ENCODE data around the gene SLC38A10. TPM values are rescaled to one million over a fixed set of nuclear protein-coding genes. Genes with fewer than 3 reads are reported as not detected.
A peak's percentile ranks its signal among the peaks of the same experiment; 100 is the strongest.

SLC38A10 gene
- total RNA-seq, 1 donor from 2014 or later = 100 TPM

DNA sequence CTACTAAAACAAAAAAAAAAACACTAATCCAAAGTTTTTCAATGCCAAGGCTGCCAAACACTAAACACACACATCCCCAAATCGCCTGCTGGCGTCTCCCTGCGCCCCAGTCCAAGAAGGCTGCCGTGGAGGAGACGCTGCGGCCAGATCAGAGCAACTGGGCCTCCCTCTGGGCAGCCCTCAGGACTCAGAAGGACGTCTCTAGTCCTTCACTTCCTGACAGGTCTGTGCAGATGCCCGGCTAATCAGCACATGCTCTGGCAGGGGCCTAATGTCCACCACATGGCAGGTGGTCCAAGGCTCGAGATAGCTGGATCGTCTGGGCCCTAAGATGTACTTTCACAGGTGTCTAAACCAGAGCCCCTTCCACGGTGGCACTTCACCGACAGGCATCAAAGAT lies 2.7 kb downstream of the SLC38A10 start:
- Histone ChIP-seq H3K27me3 (ENCODE audit: control insufficient read depth, insufficient read depth, low read length) (no peaks in the 10 kb centered on the region), H3K36me3 (ENCODE audit: control insufficient read depth, insufficient read depth, low read length) (no peaks in the 10 kb centered on the region), H3K4me3 (ENCODE audit: low read depth, low read length) (no peak overlapping the region)
- TF ChIP-seq, protein P1, sequence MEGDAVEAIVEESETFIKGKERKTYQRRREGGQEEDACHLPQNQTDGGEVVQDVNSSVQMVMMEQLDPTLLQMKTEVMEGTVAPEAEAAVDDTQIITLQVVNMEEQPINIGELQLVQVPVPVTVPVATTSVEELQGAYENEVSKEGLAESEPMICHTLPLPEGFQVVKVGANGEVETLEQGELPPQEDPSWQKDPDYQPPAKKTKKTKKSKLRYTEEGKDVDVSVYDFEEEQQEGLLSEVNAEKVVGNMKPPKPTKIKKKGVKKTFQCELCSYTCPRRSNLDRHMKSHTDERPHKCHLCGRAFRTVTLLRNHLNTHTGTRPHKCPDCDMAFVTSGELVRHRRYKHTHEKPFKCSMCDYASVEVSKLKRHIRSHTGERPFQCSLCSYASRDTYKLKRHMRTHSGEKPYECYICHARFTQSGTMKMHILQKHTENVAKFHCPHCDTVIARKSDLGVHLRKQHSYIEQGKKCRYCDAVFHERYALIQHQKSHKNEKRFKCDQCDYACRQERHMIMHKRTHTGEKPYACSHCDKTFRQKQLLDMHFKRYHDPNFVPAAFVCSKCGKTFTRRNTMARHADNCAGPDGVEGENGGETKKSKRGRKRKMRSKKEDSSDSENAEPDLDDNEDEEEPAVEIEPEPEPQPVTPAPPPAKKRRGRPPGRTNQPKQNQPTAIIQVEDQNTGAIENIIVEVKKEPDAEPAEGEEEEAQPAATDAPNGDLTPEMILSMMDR (IDR thresholded peaks at IDR 0.05; ENCODE audit: insufficient read depth, low read length, poor library complexity, severe bottlenecking) = no peak
- DNase-seq (ENCODE audit: low read depth) = no peak

DNA sequence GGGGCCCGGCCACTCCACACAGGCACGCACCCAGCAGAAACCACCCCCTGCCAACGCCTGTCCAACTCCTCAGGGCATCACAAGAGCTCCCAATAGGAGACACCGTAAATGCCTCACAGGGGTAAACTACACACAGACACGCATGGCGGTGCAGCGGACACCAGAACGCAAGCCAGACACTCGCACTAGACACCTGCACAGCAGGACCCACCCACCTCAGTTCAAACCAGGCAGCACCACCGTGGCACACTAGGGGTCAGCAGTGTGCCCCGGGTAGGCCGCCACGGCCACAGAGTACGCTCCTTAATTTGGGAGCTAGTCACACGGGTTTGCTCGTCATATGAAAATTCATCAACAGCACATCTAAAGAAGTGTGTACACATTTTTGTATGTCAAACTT lies 3.4 kb downstream of the SLC38A10 start:
- no peaks in the 10 kb centered on the region for H3K36me3 ChIP-seq (ENCODE audit: control insufficient read depth, insufficient read depth, low read length)
- no peak overlapping the region for H3K4me3 ChIP-seq (ENCODE audit: low read depth, low read length)
- no peak for DNase-seq (ENCODE audit: low read depth)
- TF ChIP-seq, protein P1 (IDR thresholded peaks at IDR 0.05; ENCODE audit: insufficient read depth, low read length, poor library complexity, severe bottlenecking) = peak; percentile 73
- no peaks in the 10 kb centered on the region for H3K27me3 ChIP-seq (ENCODE audit: control insufficient read depth, insufficient read depth, low read length)

DNA sequence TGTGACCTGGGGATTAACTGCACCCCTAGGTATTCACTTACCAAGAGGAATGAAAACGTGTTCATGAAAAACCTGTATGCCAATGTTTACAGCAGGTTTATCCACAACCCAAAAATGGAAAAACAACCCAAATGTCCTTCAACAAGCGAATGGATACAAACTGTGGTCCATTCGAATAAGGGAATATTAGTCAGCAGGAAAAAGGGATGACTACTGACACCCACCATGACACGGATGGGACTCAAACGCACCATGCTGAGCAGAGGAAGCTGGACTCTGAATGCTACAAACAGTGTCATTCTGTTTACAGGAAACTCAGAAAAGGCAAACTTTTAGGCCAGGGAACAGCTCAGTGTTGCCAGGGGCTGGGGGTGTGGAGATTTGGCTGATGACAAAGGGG lies 4.9 kb downstream of the SLC38A10 start:
- Histone ChIP-seq H3K36me3 (ENCODE audit: control insufficient read depth, insufficient read depth, low read length) (no peaks in the 10 kb centered on the region), H3K27me3 (ENCODE audit: control insufficient read depth, insufficient read depth, low read length) (no peaks in the 10 kb centered on the region), H3K4me3 (ENCODE audit: low read depth, low read length) (no peak overlapping the region)
- TF ChIP-seq, protein P1 (IDR thresholded peaks at IDR 0.05; ENCODE audit: insufficient read depth, low read length, poor library complexity, severe bottlenecking) = no peak
- DNase-seq (ENCODE audit: low read depth) = no peak

DNA sequence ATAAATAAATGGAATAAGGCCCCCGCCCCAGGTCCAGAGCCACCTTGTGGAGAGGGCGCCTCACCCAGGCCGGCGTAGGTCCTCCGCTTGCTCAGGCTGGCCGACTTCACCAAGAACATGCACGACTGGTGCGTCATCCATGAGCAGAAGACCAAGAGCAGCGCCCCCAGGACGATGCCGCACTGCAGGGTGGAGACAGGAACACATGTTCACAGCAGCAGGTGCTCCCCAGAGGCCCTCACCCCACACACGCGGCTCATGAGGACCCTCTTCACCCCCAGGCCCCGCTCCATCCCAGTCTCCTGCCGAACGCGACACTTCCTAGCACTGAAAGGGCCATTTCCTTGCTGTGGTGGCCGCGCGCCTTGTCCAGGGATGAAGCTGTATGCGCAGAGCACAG lies 5.5 kb downstream of the SLC38A10 start:
- Histone ChIP-seq H3K4me3 (ENCODE audit: low read depth, low read length) (no peak overlapping the region), H3K27me3 (ENCODE audit: control insufficient read depth, insufficient read depth, low read length) (no peaks in the 10 kb centered on the region), H3K36me3 (ENCODE audit: control insufficient read depth, insufficient read depth, low read length) (no peaks in the 10 kb centered on the region)
- DNase-seq (ENCODE audit: low read depth) = no peak
- TF ChIP-seq, protein P1 (IDR thresholded peaks at IDR 0.05; ENCODE audit: insufficient read depth, low read length, poor library complexity, severe bottlenecking) = no peak

DNA sequence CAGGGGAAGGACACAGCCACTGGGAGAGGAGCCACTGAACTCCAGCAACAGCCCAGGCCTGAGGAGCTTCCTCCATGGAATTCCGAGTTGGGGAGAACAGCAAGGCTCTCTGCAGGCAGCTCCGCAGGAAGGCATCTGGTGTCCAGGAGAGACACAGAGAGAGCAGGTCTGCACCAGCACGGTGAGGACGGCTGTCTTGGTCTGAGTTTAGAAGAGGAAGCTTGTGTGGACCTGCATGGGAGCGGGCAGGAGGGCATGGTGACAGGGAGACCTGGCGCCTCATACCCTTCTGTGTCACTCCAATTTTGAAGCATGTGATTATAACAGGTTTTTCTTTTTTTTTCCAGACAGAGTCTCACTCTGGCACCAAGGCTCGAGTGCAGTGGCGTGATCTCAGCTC lies 6.4 kb downstream of the SLC38A10 start:
- H3K36me3 ChIP-seq (ENCODE audit: control insufficient read depth, insufficient read depth, low read length) = no peaks in the 10 kb centered on the region
- TF ChIP-seq, protein P1 (IDR thresholded peaks at IDR 0.05; ENCODE audit: insufficient read depth, low read length, poor library complexity, severe bottlenecking) = no peak

DNA sequence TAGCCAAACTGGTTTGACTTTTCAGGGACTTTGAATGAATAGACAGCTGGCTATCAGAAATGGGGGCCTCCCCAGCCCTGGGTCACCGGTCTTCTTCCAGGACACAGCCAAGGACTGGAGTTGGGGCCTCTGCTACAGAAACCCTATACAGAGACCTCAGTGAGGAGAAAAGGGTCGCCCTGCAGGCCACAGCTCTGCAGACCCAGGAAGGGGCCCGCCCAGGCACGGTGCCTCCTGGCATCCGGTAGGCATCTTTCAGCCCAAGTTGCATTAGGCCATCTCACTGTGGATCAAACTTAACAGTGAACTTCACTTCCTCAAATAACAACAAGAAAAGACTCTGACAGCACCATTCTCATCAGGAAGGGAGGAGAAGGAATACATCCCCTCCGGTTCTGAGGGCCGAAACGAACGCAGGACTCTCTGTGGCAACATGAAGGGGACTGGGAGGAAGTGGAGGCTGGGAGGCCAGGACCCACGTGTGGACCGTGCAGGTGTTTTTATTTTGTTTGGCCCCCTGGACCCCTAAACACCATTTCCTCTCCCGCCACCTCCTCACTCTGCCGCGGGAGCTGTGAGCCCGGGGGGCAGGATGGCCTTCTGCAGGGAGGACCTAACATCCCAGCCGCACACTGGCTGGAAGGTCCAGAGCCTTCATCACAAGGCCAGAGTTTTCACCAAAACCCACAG lies 7.2 kb downstream of the SLC38A10 start:
- Histone ChIP-seq H3K27me3 (ENCODE audit: control insufficient read depth, insufficient read depth, low read length) (no peaks in the 10 kb centered on the region), H3K4me3 (ENCODE audit: low read depth, low read length) (no peak overlapping the region), H3K36me3 (ENCODE audit: control insufficient read depth, insufficient read depth, low read length) (no peaks in the 10 kb centered on the region)
- TF ChIP-seq, protein P1 (IDR thresholded peaks at IDR 0.05; ENCODE audit: insufficient read depth, low read length, poor library complexity, severe bottlenecking) = no peak
- no peak for DNase-seq (ENCODE audit: low read depth)

More for the DNA sequence above, 6.4 kb downstream of the SLC38A10 start:
- no peak for DNase-seq (ENCODE audit: low read depth)
- H3K4me3 ChIP-seq (ENCODE audit: low read depth, low read length) = no peak overlapping the region
- H3K27me3 ChIP-seq (ENCODE audit: control insufficient read depth, insufficient read depth, low read length) = no peaks in the 10 kb centered on the region
